ENCODE data around the gene MYO1D.
"Not testable (repeated sequence)": the region's sequence is repeated elsewhere in the genome, so short reads cannot be mapped to it uniquely, and the experiment has no call there.

MYO1D gene

GRCh38 chr17:32732900-32733299 is 144.0 kb downstream of the MYO1D start:
- DNase-seq (ENCODE audit: low read depth, low spot score) = no peak

- DNase-seq (ENCODE audit: low read depth, low spot score) = no peak
These were observed 144.7 kb downstream of the MYO1D start for GRCh38 chr17:32732296-32732642.

DNA sequence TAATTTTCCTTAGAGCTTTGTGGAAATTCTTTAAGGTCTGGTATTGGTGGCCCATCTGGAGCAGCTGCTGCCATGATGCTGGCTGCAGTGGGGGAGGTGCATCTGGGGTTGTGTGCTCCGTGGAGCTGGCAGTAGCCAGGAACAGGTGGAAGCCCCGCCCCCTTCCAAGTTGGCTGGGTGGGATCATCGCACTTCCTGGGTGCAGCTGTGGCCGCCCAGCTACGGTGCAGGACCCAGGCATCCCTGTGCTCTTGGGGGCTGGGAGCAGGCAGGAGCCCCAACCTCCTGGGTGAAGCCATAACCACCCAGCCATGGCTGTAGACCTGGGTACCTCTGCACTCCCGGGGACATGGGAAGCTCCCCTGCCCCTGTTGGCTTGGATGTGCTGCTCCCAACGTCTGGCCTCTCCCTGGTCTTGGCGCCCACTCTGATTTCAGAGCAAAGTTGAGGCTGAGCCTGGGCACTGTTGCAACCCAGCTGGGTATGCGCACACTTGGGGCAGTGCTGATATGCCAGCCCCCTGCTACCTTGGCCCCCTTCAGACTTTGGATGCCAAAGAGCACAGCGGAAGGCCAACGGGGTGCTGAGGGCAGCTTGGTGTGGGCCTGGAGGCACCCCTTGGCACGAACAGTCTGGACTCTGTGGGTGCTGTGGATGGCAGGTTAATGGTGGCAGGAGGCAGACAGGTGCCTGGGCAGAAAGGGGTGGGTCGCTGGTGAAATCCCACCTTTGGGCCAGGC is 145.2 kb downstream of the MYO1D start:
- no peak for DNase-seq (ENCODE audit: low read depth, low spot score)

DNA sequence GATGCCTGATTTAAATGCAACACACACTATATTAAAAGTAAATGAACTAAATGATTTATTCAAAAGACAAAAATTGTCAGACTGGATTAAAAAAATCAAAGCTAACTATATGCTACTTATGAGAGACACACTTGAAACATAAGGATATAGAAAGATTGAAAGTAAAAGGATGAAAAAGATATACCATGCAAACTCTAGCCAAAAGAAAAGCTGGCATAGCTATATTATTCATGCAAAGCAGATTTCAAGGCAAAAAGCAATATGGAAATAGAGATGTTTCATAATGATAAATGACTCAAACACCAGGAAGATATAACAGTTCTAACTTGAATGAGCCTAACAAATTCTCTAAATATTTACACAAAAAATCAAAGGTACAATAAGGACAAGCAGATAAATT is 149.2 kb downstream of the MYO1D start:
- no peak for DNase-seq (ENCODE audit: low read depth, low spot score)

DNA sequence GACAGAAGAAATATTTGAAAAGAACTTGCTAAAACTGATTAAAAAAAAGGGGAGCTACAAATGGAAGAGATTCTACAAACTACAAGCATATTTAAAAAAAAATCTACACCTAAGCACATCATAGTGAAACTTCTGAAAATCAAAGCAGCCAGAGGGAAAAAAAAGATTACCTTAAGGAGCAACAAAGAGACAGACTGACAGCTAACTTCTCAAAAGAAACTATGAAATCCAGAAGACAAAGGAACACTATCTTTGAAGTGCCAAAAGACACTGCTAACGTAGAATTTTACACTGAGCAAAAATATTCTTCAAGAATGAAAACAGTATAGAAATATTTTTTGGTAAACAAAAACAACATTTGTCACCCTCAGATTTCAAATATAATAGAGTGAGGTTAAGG is 151.2 kb downstream of the MYO1D start:
- DNase-seq (ENCODE audit: low read depth, low spot score) = no peak

DNA sequence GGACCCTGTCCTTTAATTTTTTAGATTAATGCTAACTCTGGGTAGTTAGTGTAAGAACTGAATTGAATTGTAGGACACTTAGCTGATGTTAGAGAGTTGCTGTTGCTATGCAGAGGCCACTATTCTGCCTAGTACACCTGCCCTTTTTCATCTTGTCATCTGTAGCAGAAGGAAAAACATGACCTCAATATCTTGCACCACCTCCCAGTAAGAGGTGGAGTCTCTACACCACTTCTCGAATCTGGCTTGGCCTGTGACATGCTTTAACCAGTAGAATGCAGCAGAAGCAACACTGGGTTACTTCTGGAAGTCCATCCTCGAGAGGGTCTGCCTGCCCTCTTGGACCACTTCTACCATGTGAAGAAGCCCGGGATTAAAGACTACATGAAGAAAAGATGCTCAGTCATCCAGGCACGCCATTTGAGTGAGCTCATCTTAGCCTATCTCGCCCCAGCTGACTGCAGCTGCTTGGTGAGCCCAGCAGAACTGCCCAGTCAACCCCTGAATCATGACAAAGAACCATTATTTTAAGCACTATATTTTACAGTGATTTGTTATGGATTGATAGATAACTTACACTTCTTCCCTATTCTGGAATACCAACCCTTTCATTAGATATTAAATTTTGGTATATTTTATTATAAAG is 153.5 kb downstream of the MYO1D start:
- no peak for DNase-seq (ENCODE audit: low read depth, low spot score)

DNA sequence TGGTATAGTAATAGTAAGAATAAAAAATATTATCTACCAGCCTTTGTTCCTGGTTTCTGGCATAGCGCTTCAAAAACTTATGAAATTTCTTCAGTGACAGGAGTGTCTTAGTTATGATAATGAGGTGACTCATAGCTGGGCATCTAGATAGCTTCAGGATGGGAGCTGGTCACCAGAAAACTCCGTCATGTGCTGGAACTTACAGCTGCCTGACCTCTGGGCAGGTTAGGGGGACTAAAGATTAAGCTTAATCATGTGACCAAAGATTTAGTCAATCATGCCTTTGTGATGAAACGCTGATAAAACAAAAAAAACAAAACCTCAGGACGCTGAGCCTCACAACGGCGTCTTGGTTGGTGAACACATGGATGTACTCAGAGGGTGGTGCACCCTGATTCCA is 154.2 kb downstream of the MYO1D start:
- no peak for DNase-seq (ENCODE audit: low read depth, low spot score)

DNA sequence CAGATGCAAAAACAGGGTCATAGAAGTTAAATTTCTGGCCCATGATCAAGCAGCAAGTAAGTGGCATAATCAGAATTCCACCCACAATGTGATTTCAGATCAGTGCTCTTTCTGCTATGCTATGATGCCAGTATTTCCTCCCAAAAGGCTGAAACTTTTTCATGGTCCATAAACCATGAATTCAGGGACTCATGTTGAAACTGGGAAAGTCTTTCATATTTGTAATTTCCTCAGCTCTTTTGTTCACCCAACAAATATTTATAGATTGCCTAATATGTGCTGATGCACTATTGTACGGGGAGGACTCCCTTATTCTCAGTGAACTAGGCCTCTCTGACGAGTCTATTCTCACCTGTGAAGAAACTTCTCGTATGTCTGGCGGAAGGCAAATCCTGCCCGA is 156.3 kb downstream of the MYO1D start:
- no peak for DNase-seq (ENCODE audit: low read depth, low spot score)

DNA sequence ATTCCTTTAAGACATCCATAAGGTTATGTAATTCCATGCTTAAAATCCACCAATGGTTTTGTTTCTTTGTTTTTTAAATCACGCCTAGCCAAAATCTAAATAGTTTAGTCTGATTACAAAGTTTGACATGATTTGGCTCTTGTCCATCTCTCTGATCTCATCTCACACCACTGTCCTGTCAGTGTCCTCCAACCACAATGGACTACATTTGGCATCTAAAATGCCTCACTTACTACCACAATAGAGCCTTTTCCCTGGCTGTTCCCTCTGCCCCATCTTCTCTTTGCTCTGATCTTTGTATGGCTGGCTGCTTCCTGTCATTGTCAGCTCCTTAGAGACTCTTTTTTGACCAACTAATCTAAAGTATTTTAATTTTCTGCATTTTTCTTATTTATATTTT is 157.2 kb downstream of the MYO1D start:
- DNase-seq (ENCODE audit: low read depth, low spot score) = no peak

- not testable (repeated sequence) for DNase-seq (ENCODE audit: low read depth, low spot score)
These were observed 162.0 kb downstream of the MYO1D start for GRCh38 chr17:32714922-32715321.

DNA sequence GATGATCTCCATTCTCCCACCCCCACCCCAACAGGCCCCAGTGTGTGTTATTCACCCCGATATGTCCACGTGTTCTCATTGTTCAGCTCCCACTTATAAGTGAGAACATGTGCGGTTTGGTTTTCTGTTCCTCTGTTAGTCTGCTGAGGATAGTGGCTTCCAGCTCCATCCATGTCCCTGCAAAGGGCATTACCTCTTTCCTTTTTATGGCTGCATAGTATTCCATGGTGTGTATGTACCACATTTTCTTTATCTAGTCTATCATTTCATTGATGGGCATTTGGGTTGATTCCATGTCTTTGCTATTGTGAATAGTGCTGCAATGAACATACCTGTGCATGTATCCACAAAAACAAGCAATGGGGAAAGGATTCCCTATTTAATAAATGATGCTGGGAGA is 162.7 kb downstream of the MYO1D start:
- DNase-seq (ENCODE audit: low read depth, low spot score) = not testable (repeated sequence)

GRCh38 chr17:32713081-32713480 is 163.8 kb downstream of the MYO1D start:
- no peak for DNase-seq (ENCODE audit: low read depth, low spot score)

DNA sequence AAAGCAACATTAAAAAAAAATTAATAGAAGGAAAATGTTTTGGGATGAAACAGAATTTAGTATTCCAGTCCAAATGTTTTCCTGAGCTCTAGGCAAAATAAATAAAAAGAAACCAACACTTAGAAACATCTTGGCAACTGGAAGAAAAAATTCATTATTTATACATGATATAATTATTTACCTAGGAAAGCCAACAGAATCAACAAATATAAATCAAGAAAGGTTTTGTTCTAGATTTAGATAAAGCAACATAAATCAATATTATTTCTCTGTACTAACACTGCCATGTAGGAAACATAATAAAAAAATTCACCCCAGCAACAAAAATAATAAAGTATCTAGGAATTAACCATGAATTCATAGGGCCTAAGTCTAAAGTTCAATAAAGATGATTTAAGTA is 167.4 kb downstream of the MYO1D start:
- DNase-seq (ENCODE audit: low read depth, low spot score) = no peak

DNA sequence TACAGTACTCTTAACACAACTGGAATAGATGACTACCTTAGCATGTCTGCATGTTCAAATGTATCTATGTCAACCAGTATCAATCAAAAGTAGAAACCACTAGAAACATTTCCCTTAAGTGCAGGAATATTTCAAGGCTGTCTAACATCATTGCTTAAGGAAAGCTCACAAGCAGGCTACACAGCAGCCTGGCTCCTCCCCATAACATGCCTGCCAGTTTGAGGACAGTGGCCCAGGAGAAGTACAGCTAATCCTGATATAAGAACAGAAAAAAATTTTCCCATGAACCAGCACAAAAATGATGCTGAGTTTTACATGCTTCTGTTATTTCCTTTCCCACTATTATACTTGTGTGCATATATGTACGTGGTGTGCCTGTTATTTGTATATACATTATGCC is 175.1 kb downstream of the MYO1D start:
- no peak for DNase-seq (ENCODE audit: low read depth, low spot score)

DNA sequence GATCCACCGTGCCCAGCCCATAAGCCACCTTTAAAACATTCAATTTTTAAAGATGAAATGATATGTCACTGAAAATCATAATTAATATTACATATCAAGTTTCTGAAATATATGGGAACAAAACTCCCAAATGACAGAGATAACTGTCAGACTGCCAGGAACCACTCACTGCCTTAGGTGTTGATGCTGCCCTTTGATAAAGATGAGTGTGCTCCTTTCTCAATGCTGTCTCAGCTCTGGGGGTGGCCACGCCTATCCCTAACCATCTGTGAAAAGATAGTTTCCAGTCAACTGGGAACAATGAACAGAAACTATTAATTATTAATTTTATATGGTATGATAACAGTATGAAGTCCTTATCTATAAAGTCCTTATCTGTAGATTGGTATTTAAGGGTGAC is 177.7 kb downstream of the MYO1D start:
- no peak for DNase-seq (ENCODE audit: low read depth, low spot score)

DNA sequence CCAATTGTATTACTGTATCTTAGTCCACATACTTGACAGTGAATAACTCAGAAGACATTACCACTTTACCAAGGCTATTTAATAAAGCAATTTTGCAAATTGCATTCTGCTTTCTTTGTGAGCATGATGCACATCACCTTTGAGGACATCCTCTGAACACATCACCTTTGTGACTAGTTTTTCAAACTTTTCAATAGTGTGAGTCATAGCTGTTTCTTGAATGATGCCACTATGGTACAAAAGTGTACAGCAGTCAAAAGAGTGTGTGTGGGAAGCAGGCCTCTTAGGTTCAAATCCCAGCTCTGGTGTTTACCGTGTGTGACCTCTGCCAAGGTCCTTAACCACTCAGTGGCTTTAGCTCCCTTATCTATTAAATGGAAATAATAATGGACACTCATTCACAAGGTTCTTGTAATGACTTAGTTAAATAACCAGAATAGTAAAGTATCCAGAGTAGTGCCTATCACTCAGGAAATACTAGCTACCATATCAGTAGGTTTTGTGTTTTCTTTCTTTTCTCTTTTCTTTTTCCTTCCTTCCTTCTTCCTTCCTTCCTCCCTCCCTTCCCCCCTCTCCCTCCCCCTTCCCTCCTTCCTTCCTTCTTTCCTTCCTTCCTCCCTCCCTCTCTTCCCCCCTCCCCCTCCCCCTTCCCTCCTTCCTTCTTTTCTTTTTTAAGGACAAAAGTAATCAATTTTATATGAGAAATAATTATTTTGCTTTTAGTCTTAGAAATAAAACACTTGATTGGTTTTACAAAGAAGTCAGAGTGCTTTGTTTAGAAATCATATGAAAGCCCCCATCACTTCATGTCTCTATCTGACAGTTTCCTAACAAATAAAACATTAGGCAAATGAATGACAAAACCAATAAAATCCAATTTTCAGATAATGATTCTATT is 178.9 kb downstream of the MYO1D start:
- DNase-seq (ENCODE audit: low read depth, low spot score) = no peak

DNA sequence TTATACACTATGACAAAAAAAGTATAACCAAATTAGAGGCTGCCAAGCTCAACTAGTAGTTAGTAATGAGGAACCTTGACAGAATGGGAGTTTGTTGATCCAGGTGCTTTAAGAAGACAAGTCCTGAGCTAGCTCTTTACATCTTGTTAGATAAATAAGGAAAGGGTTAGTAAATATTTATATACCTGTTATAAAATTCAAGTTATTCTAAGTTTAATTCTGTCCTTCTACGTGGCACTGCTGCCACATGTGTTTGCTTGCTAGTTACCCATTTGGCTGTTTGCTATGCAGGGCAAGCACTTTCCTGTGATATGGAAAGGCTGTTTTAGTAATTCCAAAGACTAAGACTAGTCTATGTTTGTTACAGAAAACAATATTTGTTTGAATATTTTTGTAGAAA is 180.5 kb downstream of the MYO1D start:
- no peak for DNase-seq (ENCODE audit: low read depth, low spot score)

GRCh38 chr17:32695864-32696263 is 181.1 kb downstream of the MYO1D start:
- no peak for DNase-seq (ENCODE audit: low read depth, low spot score)

- no peak for DNase-seq (ENCODE audit: low read depth, low spot score)
These were observed 183.6 kb downstream of the MYO1D start for GRCh38 chr17:32693194-32693897.

- DNase-seq (ENCODE audit: low read depth, low spot score) = no peak
These were observed 184.7 kb downstream of the MYO1D start for GRCh38 chr17:32692179-32692578.

DNA sequence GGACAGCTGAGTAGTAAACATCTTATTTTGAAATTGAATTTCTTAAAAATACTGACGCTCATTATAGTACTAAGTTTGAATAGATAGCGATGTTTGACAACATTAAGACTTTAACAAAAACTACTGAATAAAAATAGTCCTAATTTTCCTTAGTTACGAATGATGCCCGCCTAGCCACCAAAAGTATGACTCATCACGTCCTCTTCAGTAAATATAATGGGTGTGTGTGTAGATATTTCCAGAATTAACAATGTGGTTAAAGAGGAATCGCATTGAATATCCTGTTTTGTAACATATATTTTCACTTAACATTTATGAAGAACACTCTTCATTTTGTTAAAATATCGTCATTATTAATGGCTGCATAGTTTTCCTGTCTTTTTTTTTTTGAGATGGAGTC is 187.6 kb downstream of the MYO1D start:
- DNase-seq (ENCODE audit: low read depth, low spot score) = no peak

GRCh38 chr17:32688221-32688620 is 188.7 kb downstream of the MYO1D start:
- DNase-seq (ENCODE audit: low read depth, low spot score) = no peak

All from iPS DF 19.7 (cell line).